Measurements from ENCODE around the gene KAZALD1.

KAZALD1 gene

GRCh38 chr10:101047961-101048892, 13.6 kb upstream of the KAZALD1 start:
- FAIRE-seq, result no peak
- no peak for DNase-seq (ENCODE audit: low spot score)

- DNase-seq (ENCODE audit: low spot score) (peak; percentile 7), FAIRE-seq (no peak)
Measured at GRCh38 chr10:101050208-101051069, 11.3 kb upstream of the KAZALD1 start.

GRCh38 chr10:101052285-101052684, 9.5 kb upstream of the KAZALD1 start:
- peak; percentile 57 for DNase-seq (ENCODE audit: low spot score)
- FAIRE-seq, result peak; percentile 30

- DNase-seq (ENCODE audit: low spot score), result no peak
- no peak for FAIRE-seq
Measured at GRCh38 chr10:101053516-101053915, 8.3 kb upstream of the KAZALD1 start.

- no peak for DNase-seq (ENCODE audit: low spot score)
- no peak for FAIRE-seq
Measured at GRCh38 chr10:101054351-101054750, 7.4 kb upstream of the KAZALD1 start.

- DNase-seq (ENCODE audit: low spot score) (no peak), FAIRE-seq (no peak)
Measured at GRCh38 chr10:101054876-101055275, 6.9 kb upstream of the KAZALD1 start.

GRCh38 chr10:101055411-101055810, 6.4 kb upstream of the KAZALD1 start:
- no peak for DNase-seq (ENCODE audit: low spot score)

DNA sequence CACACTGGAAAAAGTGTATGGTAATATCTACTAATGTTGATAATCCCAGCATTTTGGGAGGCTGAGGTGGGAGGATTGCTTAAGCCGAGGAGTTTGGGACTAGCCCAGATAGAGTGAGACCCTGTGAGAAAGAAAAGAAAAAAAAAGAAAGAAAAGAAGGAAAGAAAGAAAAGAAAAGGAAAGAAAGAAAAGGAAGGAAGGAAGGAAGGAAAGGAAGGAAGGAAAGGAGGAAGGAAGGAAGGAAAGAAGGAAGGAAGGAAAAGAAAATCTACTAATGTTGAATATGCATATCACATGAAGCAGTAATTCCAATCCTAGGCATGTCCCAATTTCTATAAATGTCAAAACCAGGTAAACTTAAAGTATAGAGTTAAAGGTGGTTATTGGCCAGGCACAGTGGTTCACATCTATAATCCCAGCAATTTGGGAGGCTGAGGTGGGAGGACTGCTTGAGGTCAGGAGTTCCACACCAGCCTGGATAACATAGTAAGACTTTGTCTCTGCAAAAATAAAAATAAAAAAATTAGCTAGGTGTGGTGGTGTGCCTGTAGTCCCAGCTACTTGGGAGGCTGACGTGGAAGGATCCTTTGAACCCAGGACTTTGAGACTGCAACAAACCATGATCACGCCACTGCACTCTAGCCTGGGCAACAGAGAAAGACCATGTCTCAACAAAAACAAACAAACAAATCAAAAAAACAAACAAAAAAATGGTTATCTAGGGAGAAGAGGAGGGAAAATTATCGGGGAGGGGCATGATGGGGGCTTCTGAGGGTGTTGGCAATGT, 5.2 kb upstream of the KAZALD1 start:
- no peak for FAIRE-seq

More at GRCh38 chr10:101055411-101055810, 6.4 kb upstream of the KAZALD1 start:
- no peak for FAIRE-seq

DNA sequence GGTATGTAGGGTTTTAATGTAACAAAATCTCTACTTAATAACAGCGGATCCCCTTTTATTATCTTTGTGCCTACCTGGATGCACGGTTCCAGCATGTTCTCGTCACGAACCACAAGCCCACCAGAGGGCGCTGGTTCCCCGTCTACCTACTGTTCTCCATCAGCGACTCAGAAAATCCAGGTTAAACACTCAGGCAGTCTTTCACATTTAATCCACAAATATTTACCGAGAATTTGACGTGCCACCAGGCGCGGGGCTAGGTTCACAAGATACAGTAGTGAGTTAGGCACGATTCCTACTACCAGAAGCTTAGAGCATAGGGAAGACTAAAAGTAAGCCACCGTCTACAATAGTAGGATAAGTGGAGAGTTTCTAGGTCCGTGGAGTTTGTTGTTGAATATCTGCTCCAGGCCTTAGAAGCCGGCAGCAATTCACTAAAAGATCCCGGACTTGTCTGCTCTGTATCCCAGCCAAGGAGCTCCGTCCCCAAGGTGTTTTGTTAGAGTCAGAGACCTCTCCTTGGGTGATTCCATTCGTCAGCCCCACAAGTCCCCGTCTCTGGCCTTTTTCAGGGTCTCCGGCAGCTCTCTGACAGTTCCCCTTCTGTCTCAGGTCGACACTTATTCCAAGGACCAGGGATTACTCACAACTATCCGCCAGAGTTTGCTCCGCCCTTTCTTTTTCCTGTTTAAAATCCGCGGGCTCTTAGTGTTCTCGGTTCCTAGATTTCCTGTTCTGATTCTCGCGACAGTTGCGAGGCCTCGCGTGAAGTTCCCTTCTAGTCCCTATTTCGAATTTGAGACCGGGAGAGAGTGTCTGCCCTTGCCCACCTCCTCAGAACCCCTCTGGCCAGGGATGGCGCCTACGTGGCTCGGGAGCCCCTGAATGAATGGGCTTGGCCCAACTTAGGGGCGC, 1.5 kb upstream of the KAZALD1 start:
- DNase-seq (ENCODE audit: low spot score) (peak; percentile 96), FAIRE-seq (peak; percentile 64)

More for the DNA sequence above, 5.2 kb upstream of the KAZALD1 start:
- DNase-seq (ENCODE audit: low spot score), result no peak

GRCh38 chr10:101060951-101061623, 702 bp upstream of the KAZALD1 start:
- DNase-seq (ENCODE audit: low spot score) (peak; percentile 85), FAIRE-seq (no peak)

GRCh38 chr10:101062232-101063049, 652 bp downstream of the KAZALD1 start:
- DNase-seq (ENCODE audit: low spot score) (no peak), FAIRE-seq (no peak)

- no peak for FAIRE-seq
- DNase-seq (ENCODE audit: low spot score), result no peak
Measured at GRCh38 chr10:101063050-101063525, 1.3 kb downstream of the KAZALD1 start.

- DNase-seq (ENCODE audit: low spot score) (no peak), FAIRE-seq (no peak)
Measured at GRCh38 chr10:101063548-101064414, 2.0 kb downstream of the KAZALD1 start.

DNA sequence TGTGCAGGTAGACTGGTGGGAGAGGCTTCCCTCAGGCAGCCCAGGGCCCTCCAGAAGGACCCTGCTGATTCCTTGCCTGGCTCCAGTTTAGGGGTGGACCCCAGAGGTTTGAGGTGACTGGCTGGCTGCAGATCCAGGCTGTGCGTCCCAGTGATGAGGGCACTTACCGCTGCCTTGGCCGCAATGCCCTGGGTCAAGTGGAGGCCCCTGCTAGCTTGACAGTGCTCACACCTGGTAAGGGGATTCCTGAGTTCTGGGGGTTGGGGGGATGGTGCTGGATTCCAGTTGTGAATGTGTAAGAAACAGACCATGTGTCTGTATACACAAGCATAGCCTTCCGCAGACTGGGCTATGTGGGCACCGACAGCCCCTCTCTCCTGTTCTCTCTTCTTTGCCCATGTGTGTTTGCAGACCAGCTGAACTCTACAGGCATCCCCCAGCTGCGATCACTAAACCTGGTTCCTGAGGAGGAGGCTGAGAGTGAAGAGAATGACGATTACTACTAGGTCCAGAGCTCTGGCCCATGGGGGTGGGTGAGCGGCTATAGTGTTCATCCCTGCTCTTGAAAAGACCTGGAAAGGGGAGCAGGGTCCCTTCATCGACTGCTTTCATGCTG, 2.7 kb downstream of the KAZALD1 start:
- DNase-seq (ENCODE audit: low spot score), result no peak
- FAIRE-seq, result no peak

GRCh38 chr10:101065481-101066145, 3.8 kb downstream of the KAZALD1 start:
- FAIRE-seq (no peak), DNase-seq (ENCODE audit: low spot score) (no peak)

- DNase-seq (ENCODE audit: low spot score) (peak; percentile 78), FAIRE-seq (peak; percentile 60)
Measured at GRCh38 chr10:101066146-101066895, 4.5 kb downstream of the KAZALD1 start.
